SU-DHL-6 (cell line): ENCODE data around the gene EGLN2.

Experiments
- CTCF ChIP-seq: fragments of 200-600 bp; sonication (generic); IDR thresholded peaks from one replicate; pipeline ENCODE4 v1.5.1; 2017; ENCODE audit warnings: antibody characterized with exemption, mild to moderate bottlenecking, low read length, moderate library complexity; ENCODE audit not compliant: insufficient read depth, poor library complexity, severe bottlenecking
- EZH2phosphoT487 ChIP-seq: fragments of 200-600 bp; sonication (generic), shearing (Covaris generic); conservative IDR thresholded peaks from 2 replicates; pipeline ENCODE4 v1.6.1; 2018; ENCODE audit warnings: mild to moderate bottlenecking, antibody characterized with exemption, low read length, moderate library complexity, mixed read lengths

- TF ChIP-seq EZH2phosphoT487 (no peak), CTCF (no peak)
These were observed 868 bp upstream of the EGLN2 start for GRCh38 chr19:40797963-40798682.
